Activated CD4-positive, alpha-beta T cell treated with anti-CD3 and anti-CD28 coated beads, Interleukin-2, amount 50 U/mL, for 16 hours (primary cell): ENCODE results near the gene PIGU.
"Not testable (repeated sequence)": the region's sequence is repeated elsewhere in the genome, so short reads cannot be mapped to it uniquely, and the experiment has no call there.

Source experiments
- DNase-seq: peaks from one replicate; pipeline ENCODE4 v3.0.0-alpha.2; 2020

PIGU gene

GRCh38 chr20:34529742-34530141, 147.2 kb downstream of the PIGU start:
- DNase-seq: no peak

DNA sequence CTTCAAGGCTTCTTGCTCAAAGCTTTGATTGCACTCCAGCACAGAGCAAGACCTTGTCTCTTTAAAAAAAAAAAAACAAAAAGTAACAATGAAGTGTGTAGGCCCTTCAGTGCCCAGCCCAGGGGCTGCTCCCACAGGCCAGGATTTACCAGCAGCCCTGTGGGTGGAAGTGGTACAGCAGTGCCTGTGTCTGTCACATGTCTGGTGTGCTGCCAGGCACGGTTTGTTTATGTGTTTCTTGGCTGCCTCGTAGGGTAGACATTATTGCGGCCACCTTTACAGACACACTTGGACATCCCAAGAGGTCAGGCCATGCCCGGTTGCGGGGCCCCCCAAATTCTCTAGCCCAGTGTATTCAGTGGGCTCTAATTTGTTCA, 148.0 kb downstream of the PIGU start:
- no peak for DNase-seq

DNA sequence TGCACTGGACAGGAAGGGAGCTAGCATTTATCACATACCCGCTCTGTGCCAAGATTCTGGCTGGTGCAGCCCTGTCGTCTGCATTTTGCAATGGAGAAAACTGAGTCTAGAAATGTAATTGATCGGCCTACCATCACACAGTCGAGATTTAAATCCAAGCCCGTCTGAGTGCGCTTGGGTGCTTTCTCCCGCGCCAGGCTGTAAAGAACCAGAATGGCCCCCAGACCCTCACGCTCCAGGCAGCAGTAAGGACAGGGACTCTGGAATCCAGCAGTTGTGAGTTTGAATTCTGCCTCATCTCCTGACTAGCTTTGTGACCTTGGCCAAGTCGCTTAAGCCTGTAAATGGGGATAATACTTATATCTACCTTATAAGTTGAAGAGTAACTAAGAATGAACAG, 149.9 kb downstream of the PIGU start:
- DNase-seq: no peak

DNA sequence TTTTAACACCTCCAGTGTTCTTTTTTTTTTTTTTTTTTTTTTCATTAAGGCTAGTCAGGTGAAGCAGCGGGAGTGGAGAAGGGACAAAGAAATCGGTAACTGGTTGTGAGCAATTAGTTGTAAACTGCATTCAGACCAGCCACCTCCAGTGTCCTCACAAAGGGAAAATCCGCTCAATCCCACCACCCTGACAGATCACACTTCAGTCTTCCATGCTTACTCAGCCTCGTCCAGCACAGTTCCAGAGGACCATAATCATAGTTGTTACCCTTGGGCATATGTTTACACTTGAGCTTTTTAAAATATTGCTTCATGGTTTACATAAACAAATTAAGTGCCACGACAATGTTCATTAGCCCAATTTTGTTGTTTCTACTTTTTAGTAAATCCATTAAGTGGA, 150.4 kb downstream of the PIGU start:
- no peak for DNase-seq

DNA sequence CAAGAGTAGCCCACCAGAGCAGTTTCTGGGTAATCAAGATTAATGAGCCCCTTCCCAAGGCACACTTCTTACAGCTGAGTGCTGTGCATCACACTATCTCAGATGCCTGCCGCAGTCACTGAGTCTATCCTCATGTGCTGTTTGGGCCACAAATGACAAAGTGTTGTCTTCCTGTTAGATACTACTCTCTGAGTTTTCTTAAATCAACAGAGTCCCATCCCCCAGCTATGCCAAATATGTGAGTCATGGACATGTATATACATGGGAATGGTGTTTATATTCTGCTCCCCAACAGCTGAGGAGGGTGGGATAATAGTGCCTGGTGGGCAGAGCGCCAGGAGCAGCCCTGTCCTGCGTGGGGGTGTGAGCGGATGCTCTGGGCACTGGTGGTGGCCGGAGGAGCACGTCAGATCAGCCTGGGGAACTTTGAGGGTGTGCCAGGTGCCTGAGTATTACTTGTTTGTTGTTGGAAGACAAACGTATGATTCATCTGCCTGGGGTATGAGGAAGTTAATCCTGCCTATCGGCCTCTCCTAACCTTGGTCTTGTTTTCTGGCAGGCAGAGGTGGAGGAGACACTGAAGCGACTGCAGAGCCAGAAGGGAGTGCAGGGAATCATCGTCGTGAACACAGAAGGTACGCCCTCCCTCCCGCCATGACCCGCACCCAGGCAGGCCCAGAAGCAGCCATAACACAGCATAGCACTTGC, 151.0 kb downstream of the PIGU start:
- DNase-seq: no peak

- no peak for DNase-seq
Observed at GRCh38 chr20:34525342-34525708, 151.6 kb downstream of the PIGU start.

DNA sequence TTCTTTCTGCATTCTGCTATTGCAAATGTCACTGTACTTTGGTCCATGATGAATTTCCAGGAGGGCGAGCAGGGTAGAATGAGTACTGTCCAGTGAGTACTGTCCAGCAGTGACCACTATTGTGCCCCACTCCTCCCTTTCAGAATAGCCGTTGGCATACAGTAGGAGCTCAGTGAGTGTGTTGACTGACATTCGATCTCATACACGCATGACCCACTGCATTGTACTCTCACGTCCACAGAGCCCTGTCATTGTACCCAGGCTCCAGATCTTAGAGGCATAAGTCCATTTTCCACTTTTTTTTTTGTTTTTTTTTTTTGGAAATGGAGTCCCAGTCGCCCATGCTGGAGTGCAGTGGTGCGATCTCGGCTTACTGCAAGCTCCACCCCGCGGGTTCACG, 152.5 kb downstream of the PIGU start:
- DNase-seq: no peak

DNA sequence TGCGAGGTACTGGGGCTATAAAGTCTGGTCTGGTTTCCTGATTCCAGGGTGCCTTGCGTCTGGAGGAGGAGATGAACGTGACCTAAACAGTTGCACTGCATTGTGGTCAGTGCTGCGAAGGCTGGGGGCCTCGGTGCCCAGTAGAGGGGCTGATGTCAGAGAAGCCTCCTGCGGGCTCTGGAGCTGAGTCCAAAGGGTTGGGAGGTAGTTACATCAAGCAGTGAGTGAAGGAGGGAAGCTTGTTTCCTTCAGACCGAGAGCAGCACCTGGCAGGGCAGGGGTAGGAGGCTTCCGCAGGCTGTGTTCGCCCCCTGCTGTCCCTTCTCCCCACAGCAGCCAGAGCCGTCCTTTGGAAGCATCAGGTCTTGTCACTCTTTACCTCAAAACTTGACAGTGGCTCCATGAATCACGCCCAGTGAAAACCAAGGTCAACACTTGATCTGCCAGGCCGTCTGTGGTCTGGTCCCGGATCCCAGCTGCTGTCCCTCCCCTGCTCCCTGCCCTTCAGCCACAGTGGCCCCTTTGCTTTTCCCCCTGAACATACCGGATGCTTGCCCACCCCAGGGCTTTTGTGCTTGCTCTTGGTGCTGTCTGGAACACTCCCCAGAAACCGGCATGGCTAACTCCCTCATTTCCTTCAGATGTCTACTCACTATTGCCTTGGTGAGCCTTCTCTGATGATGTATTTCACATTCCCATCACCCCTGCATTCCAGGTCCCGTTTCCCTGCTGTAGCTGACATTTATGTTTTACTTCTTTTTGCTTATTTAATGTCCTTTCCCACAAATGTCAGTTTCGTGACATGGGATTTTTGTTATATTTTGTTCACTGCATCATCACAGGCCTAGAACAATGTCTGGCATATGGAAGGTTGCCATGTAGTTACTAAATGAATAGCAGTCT, 153.7 kb downstream of the PIGU start:
- peak; percentile 50 for DNase-seq

DNA sequence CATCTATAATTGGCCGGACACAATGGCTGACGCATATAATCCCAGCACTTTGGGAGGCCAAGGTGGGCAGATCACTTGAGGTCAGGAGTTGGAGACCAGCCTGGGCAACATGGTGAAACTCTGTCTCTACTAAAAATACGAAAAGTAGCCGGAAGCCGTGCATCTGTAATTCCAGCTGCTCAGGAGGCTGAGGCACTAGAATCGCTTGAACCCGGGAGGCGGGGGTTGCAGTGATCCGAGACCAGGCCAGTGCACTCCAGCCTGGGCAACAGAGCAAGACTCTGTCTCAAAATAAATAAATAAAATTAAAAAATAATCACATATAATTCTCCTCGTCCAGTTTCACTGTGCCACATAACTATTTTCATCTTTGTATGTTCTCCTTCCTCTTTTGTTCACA, 157.1 kb downstream of the PIGU start:
- not testable (repeated sequence) for DNase-seq

- DNase-seq: not testable (repeated sequence)
Observed at GRCh38 chr20:34518863-34519262, 158.0 kb downstream of the PIGU start.

DNA sequence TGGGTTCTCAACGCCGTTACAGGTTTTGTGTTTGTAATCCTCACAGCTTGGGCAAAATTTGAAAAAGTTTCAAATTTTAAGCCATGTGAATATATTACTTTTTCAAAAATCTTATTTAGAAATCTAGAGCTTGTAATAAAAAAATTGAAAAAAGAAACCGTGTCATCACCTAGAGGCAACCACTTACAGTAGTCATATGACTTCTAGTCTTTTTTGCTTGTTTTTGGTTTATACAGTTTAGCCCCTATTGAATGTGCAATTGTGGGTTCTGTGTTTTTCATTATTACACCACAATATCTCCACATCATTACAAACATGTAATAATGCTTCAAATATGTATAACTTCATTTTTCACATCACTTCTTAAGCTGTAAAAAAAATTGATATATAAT, 159.8 kb downstream of the PIGU start:
- peak; percentile 37 for DNase-seq

DNA sequence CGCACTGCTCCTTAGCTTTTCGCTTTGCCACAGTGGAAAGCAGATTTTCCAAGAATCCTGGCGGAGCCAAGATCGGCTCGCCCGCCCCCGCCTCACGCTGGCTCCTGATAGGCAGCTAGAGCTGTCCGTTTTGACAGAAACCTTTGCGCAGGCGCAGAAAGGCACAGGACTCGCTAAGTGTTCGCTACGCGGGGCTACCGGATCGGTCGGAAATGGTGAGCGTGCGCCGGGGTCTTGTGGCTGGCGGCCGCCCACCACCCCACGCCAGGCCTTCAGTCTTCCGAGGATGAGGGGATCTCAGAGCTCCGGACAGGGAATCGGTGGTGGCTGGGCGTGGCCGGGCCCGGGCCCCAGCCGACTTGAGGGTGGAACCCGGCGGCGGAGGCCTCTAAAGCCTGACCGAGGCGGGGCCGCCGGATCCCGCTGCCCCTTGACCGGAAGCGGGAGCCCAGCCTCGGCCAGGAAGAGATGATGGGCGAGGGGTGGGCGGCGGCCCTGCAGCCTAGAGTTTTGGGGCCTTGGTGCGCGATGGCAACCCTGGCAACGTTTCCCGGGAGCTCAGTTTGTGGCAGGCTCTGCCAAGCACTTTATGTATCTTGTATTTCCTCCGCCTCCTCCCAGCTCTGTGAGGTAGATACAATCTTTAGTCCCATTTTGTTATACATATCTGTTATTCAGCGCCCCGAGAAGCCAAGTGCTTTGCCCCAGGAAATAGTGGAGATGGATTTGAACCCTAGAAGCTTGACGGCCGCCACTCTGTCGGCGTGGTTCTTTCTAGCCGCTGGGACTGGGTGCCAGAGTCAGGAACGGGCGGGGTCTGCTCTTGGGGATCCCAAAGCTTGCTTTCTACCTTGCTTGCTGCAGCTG, 160.4 kb downstream of the PIGU start, which contains the start of gene DYNLRB1:
Gene DYNLRB1, plus strand, starts transcription at position 176 of the 867 bp plus-strand sequence. Its CDS starts 37 bp downstream, at position 213.
- peak; percentile 95 for DNase-seq

- DNase-seq: peak; percentile 83
Observed at GRCh38 chr20:34515484-34516246, 161.2 kb downstream of the PIGU start.

DNA sequence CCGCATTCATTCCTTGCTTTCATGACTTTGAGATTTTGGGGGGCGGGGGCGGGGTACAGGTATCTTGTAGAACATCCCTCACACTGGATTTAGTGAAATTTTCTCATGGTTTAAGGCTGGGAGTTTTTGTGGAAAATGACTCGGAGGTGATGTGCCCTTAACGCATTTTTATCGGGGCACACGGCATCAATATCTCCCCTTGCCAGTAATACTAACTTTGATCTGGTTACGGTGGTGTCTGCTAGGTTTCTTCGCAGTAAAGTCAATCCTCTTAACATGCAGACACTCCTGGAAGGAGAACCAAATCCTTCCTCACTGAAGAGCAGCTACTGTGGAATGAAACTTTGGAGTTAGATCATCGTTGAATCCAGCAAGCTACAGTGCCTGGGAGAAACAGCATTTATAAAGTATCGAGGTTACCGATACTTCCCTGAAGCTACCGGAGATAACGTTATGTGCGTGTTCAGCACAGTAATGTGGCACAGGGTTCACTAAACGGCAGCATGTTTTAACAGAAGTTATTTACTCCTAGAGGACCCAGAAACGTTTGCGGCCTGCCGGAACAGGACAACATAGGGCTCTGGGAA, 161.9 kb downstream of the PIGU start:
- no peak for DNase-seq

GRCh38 chr20:34514034-34514433, 162.9 kb downstream of the PIGU start:
- not testable (repeated sequence) for DNase-seq

GRCh38 chr20:34512955-34513419, 163.9 kb downstream of the PIGU start:
- DNase-seq: peak; percentile 15

DNA sequence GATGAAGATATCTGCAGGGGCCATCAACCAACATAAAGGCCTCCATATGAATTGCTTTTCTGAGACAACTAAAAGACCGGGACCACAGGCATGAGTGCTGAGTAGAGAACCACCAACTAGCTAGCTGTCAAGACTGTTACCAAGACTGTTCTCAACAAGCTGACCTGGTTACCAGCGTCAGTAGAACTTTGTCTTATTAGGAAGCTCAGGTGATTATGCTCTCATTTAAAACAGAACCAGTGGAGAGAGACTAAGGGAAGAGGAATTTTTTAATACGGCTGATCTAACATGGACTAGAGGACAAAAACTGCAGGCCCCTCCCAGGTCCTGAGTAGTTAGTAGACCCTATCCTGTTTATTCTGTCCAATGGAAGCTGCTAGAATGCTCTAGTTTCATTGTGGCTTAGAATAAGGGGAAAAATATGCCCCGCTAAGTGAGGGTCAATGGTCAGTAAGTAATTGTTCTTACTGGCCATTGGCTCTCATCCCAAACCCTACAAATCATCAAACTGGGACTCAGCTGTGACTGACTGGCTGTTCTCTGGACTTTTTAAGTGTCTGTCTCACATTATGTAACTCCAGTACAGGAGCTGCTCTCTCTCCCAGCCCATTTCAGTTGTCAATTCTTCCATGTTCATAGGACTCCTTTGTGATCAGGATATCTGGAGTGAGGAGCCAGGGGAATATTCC, 164.5 kb downstream of the PIGU start:
- DNase-seq: no peak

- DNase-seq: no peak
Observed at GRCh38 chr20:34511891-34512265, 165.0 kb downstream of the PIGU start.

DNA sequence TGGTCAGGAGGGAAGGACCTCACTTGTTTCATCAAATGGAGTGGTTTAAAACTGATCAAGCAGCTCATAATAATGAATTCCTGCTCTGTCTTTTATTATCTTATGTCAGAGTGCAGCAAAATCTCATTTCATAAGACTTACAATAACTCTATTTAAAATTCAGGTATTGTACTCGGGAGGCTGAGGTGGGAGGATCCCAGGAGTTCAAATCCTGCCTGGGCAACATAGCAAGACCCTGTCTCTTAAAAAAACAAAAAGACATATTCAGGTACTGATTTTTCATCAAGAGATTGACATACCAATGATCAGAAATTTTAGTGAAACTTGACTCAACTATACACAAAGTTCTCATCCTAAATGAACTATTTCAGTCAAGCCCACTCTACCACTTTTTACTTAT, 166.3 kb downstream of the PIGU start:
- DNase-seq: no peak
